GM15510 (cell line): ENCODE results near the gene C11orf91.

Experiments
- POLR2A ChIP-seq: IDR thresholded peaks from 3 replicates; pipeline ENCODE4 v1.6.1; 2011; ENCODE audit warnings: borderline replicate concordance; ENCODE audit not compliant: insufficient read length; ENCODE audit errors: extremely low read depth

Gene C11orf91

GRCh38 chr11:33724644-33725035, 24.0 kb upstream of the C11orf91 start:
- no peak for TF ChIP-seq POLR2A

GRCh38 chr11:33723238-33723881, 22.7 kb upstream of the C11orf91 start:
- no peak for TF ChIP-seq POLR2A

GRCh38 chr11:33722590-33723234, 22.1 kb upstream of the C11orf91 start:
- no peak for TF ChIP-seq POLR2A

GRCh38 chr11:33721984-33722383, 21.4 kb upstream of the C11orf91 start:
- no peak for TF ChIP-seq POLR2A

- TF ChIP-seq POLR2A = no peak
Measured at GRCh38 chr11:33721426-33721825, 20.8 kb upstream of the C11orf91 start.

GRCh38 chr11:33719587-33719986, 19.0 kb upstream of the C11orf91 start:
- no peak for TF ChIP-seq POLR2A

- TF ChIP-seq POLR2A = no peak
Measured at GRCh38 chr11:33718440-33718839, 17.8 kb upstream of the C11orf91 start.

GRCh38 chr11:33716243-33716642, 15.6 kb upstream of the C11orf91 start:
- TF ChIP-seq POLR2A = no peak

- no peak for TF ChIP-seq POLR2A
Measured at GRCh38 chr11:33713856-33714398, 13.3 kb upstream of the C11orf91 start.

GRCh38 chr11:33713151-33713855, 12.7 kb upstream of the C11orf91 start:
- no peak for TF ChIP-seq POLR2A

- no peak for TF ChIP-seq POLR2A
Measured at GRCh38 chr11:33712436-33712835, 11.8 kb upstream of the C11orf91 start.

- TF ChIP-seq POLR2A = no peak
Measured at GRCh38 chr11:33709466-33709865, 8.8 kb upstream of the C11orf91 start.

GRCh38 chr11:33708985-33709384, 8.4 kb upstream of the C11orf91 start:
- no peak for TF ChIP-seq POLR2A

- no peak for TF ChIP-seq POLR2A
Measured at GRCh38 chr11:33706966-33707365, 6.3 kb upstream of the C11orf91 start.

GRCh38 chr11:33706546-33706945, 5.9 kb upstream of the C11orf91 start:
- TF ChIP-seq POLR2A = no peak

GRCh38 chr11:33704240-33705002, 3.8 kb upstream of the C11orf91 start:
- TF ChIP-seq POLR2A = no peak

GRCh38 chr11:33703788-33704187, 3.2 kb upstream of the C11orf91 start:
- TF ChIP-seq POLR2A = no peak
